GM21447 (cell line): ENCODE data around the gene SLC37A4.
"Not testable (repeated sequence)": the region's sequence is repeated elsewhere in the genome, so short reads cannot be mapped to it uniquely, and the experiment has no call there.

ENCODE experiments used
- ATAC-seq: cut with Tn5 transposase; IDR thresholded peaks from one replicate; pipeline ENCODE4 v1.9.1; 2021; ENCODE audit not compliant: unreplicated experiment

The SLC37A4 gene

DNA sequence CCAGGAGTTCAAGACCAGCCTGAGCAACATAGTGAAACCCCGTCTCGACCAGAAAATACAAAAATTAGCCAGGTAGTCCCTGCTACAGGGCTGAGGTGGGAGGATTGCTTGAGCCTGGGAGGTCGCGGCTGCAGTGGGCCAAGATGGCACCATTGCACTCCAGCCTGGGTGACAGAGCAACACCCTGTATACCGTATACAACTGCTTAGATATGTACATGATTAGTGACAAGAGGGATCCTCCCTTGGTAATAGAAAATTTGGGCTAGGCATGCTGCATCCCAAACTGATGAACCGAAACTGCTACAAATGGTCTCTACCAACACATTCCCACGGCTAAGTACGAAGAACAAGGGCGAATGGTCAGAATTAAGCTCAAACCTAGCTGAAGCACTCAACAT, 12.2 kb upstream of the SLC37A4 start:
- ATAC-seq = no peak

DNA sequence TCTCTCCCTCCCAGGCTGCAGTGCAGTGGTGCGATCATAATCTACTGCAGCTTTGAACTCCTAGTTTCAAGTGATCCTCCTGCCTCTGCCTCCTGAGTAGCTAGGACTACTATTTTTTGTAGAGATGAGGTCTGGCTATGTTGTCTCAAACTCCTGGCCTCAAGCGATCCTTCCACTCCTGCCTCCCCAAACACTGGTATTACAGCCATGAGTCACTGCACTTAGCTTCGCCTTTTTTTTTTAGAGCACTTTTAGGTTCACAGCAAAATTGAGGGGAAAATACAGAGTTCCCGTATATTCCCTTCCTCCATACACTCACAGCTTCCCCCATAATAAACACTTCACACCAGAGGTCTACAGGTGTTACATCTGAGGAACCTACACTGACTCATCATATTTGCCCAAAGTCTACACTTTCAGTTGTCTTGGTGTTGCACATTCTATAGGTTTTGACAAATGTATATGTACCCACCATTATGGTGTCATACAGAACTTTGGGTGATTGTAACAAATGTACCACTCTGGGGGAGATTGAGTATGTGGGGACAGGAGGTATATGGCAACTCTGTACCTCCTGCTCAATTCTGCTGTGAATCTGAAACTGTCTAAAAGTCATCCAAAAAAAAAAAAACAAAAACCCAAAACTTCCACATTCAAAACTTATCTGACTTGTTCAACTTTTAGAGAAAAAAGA, 11.3 kb upstream of the SLC37A4 start:
- no peak for ATAC-seq

- not testable (repeated sequence) for ATAC-seq
These were observed 8.8 kb upstream of the SLC37A4 start for GRCh38 chr11:119039471-119039870.

DNA sequence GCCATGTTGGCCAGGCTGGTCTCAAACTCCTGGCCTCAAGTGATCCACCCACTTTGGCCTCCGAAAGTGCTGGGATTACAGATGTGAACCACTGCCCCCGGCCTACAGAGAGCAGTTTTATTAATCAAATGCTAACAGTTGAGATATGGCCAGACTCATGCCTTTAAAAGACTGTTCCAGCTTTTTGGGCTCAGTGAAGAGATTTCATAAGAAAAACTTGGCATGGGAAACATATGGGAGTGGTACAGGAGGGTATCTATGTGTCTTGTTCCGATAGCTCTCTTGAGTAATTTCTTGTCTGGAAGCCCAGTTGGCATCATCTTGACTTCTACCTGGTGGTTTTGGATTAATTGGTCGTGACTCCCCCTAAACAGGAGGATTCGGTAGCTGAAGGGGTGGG, 8.2 kb upstream of the SLC37A4 start:
- ATAC-seq = no peak

DNA sequence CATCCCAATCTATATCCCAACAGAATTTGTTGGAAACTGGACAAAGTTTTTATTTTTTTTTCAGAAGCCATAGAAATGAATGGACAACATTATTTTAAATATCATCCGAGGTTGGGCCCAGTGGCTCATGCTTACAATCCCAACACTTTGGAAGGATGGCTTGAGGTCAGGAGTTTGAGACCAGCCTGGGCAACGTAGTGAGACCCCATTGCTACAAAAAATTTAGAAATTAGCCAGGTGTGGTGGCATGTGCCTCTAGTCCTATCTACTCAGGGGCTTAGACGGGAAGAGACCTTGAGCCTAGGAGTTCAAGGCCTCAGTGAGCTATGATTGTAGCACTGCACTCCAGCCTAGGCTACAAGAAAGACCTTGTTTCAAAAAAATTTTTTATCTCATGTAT, 4.1 kb upstream of the SLC37A4 start:
- no peak for ATAC-seq

DNA sequence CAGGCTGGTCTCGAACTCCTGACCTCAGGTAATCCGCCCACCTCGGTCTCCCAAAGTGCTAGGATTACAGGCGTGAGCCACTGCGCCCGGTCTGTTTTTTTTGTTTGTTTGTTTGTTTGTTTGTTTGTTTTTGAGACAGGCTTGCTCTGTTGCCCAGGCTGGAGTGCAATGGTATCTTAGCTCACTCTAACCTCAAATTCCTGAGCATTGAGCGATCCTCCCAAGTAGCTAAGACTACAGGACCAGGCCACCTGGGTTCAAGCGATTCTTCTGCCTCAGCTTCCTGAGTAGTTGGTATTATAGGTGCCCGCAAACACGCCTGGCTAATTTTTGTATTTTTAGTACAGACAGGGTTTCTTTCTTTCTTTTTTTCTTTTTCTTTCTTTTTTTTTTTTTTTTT, 2.7 kb upstream of the SLC37A4 start:
- ATAC-seq = not testable (repeated sequence)

DNA sequence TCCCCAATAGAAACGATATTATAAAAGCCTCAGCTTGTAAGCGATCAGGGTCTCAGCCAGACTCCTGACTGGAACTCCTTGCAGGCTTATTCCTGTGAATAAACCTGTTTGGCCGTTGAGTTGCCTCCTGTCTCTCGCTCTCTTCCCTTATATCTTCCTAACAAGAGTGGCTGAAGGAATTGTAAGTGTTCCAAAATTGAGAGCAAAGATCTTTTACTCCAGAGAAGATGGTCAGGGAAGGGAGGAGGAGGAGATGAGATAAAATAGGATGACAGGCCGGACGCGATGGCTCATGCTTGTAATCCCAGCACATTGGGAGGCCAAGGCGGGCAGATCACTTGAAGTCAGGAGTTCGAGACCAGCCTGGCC, 1.2 kb upstream of the SLC37A4 start:
- ATAC-seq = no peak

DNA sequence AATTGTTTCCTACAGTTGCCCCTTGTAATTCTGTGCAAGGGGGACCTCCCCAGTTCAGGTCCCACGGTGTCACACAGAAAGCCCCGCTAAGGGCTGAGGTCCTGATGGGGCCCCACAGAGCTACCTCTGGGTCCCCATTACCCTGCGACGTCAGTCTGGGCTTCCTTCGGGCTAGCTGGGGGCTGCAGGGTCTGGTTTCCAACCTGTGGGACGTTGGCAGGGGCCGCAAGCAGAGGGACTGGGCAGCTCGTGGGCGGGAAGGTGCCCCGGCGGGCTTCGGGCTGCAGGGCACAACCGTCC, 698 bp downstream of the SLC37A4 start:
- peak; percentile 17 for ATAC-seq

DNA sequence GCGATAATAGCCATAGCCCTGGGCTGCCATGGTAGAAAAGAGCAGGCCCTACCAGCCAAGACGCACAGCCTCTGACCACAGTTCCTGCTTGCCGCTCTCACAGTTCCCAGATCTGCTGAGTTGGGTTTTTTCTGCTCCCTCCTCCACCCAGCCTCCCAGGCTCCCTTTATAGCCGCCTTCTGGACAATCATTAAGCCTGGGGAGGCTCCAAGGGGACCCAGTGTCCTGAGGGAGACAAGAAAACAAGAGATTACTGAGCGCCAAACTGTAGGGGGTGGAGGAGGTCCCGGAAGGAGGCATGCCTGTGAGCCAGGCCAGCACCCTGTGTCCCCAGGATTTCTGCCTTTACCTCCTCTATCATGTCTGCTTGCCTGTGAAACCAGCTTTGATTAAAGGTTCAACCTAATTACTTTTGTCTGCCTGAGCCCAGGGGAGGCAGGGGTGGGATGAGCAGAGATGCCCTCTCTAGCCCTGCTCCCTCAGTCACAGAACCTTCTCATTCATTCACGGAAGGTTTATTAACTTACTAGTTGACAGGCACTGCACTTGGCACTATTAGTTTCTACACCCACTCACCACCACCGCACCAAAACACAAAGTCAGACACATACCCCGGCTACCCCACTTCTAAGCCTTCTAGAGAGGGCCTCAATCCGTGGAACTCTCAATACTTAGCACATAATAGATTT, 1.2 kb downstream of the SLC37A4 start:
- peak; percentile 11 for ATAC-seq

GRCh38 chr11:119029069-119029339, 1.7 kb downstream of the SLC37A4 start:
- ATAC-seq = no peak

DNA sequence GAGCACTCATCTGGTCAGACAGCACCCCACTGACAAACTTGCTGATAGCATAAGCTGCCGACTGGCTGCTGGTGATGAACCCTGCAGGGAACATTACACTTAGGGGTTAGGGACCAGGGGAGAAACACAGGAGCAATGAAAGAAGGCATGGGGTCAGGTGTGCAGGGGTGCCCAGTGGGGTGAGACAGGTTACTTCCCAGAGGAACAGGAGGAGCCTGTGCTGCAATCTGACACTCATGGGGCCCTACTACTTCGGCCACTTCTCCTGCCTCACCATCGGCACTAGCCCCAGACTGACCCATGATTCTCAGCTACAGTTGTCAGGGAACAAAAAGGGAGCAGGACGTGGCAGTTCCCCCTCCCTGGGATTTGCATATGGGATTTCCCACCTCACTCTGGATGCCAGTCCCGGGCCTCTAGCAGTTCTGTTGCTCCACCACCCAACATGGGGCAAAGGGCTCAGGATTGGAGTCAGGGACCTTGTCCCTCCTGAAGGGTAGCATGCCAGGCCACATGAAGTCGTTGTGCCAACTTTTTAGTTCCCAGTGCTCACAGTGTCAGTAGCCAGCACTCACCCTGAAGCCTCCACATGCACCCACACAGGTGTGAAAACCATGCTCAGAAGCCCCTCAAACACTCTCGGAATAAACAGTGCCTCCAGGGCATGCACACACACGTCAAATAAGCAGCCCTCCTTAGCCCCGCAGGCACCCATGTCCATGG, 2.2 kb downstream of the SLC37A4 start:
- no peak for ATAC-seq

- no peak for ATAC-seq
These were observed 2.9 kb downstream of the SLC37A4 start for GRCh38 chr11:119027561-119028345.

- no peak for ATAC-seq
These were observed 3.7 kb downstream of the SLC37A4 start for GRCh38 chr11:119026970-119027369.

DNA sequence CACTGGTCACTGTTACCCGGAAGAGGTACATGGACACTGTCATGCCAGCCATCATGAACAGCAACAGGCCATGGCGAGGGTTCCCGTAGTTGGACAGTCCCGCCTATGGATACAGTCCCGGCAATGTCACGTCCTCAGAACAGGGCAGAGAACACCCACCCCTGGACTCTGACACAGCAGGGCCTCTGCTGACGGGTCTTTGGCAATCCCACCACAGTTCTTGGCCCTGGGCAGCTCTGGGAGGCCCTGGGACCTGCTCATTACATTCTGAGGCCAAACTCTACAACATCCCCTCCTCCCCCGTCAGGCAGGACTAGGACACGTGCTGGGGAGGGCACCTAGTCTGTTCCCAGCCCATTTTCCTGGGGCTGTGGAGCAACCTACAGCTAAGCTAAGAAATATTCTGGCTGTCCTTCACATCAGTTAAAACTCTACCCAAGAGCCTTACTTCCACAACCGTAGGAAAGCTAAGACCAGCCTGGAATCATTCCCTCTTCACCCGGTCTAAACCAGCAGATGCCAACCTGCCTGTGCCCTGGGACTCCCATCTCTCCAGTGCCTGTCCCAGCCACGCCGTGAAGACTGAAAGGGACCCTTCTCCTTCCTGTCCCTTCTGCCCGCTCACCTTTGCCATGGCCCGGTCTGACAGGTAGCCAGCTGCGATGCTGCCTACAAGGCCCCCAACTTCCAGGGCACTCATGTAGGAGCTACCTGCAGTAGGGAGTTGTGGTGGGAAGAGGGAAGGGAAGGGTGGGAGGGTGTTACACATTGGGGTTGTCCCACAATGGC, 4.5 kb downstream of the SLC37A4 start:
- no peak for ATAC-seq

DNA sequence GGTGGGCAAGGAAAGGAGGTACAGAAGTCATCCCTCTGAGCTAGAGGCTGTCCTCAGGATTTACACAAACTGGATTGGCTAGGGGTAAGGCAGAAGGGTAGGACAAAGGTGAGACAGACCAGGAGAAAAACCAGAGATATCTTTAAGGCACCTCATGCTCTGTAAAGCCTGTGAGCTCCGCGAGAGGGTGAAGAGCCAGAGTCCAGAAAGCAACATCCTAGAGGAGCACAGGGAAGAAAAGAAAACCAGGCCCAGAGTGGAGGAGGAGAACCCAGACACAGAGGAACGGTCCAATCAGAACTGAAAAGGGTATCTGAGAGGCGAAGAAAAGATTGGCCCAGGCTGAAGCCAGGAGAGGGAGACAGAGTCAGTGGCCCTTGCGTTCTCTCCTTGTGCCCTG, 5.1 kb downstream of the SLC37A4 start:
- ATAC-seq = no peak

- ATAC-seq = no peak
These were observed 5.6 kb downstream of the SLC37A4 start for GRCh38 chr11:119025099-119025473.

- no peak for ATAC-seq
These were observed 6.1 kb downstream of the SLC37A4 start for GRCh38 chr11:119024430-119025098.

DNA sequence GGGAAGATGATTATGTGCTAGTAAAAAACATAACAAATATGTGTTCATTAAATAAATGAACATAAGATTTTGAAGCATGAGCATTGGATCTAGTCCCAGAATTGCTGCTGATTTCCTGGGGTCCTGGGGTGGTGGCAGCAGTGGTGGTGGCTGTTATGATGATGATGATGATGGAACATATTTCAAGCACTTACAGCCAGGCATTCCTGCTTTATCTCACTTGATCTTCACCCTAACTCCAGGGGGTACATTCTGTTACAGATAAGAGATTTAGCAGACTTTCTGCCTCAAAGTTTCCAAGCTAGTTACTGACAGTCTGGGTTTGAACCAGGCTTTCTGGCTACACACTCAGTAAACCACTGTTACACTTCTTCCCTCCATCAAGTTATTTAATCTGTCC, 6.9 kb downstream of the SLC37A4 start:
- no peak for ATAC-seq

DNA sequence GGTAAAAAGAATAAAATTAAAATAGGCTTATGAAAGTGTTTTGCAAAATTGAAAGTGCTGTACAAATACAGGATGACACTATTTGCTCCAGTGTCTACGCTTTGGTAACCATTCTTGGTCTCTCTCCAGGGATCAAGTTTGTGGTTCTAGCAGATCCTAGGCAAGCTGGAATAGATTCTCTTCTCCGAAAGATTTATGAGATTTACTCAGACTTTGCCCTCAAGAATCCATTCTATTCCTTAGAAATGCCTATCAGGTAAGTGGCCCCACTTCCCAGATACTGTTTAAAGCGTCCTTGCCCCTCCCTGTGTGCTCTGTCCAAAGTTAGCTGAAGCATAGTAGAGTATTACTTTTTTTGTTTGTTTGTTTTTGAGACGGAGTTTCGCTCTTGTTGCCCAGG, 9.0 kb downstream of the SLC37A4 start:
- no peak for ATAC-seq

DNA sequence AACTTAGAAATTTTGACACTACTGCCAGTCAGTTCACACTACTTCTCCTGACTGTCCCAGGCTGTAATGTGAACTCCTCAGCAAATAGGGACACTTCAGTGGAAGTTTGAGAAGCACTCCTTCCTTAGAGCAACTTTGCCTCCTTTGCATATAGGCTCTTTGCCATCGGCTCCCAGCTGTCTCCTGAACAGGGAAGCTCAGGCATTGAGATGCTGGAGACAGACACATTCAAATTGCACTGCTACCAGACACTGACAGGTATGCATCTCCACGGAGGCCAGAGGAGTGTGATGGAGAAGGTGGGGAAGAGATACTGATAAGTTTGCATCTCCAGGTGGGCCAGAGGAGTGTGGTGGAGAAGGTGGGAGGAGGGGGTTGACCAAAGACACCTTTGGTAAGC, 10.7 kb downstream of the SLC37A4 start:
- ATAC-seq = no peak
